Measurements from ENCODE around the gene ZNF200.

Gene ZNF200

DNA sequence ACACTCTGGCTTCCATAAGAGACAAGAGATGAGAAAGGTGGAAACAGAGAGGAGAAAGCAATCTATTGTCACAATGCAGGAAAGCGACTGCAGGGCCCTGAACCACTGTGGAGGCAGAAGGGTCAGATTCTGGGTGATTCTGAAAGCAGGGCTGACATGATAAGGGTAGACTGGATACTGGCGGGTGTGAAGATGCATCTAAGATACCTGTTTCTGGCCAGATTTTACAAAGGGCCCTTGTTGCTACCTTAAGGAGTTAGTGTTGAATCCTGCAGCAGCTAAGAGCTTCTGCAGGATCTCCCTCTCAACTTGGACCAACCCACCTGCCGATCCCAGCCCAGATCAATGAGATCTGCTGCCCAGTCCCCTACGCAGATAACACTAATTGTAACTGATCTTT is 27.6 kb upstream of the ZNF200 start:
- DNase-seq (ENCODE audit: low read depth): no peak
- TF ChIP-seq, protein P1, sequence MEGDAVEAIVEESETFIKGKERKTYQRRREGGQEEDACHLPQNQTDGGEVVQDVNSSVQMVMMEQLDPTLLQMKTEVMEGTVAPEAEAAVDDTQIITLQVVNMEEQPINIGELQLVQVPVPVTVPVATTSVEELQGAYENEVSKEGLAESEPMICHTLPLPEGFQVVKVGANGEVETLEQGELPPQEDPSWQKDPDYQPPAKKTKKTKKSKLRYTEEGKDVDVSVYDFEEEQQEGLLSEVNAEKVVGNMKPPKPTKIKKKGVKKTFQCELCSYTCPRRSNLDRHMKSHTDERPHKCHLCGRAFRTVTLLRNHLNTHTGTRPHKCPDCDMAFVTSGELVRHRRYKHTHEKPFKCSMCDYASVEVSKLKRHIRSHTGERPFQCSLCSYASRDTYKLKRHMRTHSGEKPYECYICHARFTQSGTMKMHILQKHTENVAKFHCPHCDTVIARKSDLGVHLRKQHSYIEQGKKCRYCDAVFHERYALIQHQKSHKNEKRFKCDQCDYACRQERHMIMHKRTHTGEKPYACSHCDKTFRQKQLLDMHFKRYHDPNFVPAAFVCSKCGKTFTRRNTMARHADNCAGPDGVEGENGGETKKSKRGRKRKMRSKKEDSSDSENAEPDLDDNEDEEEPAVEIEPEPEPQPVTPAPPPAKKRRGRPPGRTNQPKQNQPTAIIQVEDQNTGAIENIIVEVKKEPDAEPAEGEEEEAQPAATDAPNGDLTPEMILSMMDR (IDR thresholded peaks at IDR 0.05; ENCODE audit: low read depth, low read length, missing control alignments): no peak
- no peak overlapping the region for H3K4me3 ChIP-seq (ENCODE audit: low read depth, low read length)

DNA sequence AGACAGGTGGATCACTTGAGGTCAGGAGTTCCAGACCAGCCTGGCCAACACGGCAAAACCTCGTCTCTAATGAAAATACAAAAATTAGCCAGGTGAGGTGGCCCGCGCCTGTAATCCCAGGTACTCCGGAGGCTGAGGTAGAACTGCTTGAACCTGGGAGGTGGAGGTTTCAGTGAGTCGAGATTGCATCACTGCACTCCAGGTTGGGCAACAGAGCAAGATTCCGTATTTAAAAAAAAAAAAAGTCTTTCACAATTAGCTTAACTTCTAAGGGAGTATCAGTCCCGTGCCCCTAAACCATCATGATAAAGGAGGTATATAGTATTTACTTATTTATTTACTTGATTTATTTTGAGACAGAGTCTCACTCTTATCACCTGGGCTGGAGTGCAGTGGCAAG is 24.9 kb upstream of the ZNF200 start:
- no peak overlapping the region for H3K4me3 ChIP-seq (ENCODE audit: low read depth, low read length)
- no peak for DNase-seq (ENCODE audit: low read depth)
- TF ChIP-seq, protein P1 (IDR thresholded peaks at IDR 0.05; ENCODE audit: low read depth, low read length, missing control alignments): no peak

DNA sequence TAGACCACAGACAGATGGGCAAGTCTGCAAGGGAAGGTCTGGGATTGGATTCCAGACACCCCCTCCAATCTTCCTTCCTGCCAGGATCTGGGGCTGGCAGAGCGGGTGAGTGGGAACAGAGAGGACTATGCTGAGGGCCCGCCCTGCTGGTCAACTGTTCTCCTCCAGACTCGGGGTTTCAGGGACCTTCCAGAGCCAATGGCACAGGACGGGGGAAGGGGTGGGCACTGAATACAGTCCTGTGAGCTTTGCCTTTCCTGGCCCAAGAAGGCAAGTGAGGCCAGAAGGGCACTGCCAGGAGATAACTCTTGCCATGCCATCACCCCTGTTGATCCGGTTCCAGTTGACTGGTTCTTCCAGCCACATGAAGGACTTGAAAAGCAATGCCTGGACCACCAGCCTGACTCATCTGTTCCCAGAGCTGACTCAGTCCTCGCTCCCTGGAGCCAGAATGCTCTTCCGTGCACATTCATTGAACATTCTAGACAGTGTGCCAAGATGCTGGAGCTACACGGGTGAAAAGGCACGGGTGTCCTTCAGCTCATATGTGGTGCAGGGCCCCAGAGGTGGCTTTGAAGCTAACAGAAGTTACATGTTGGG is 22.0 kb upstream of the ZNF200 start:
- H3K4me3 ChIP-seq (ENCODE audit: low read depth, low read length): no peak overlapping the region
- DNase-seq (ENCODE audit: low read depth): no peak

DNA sequence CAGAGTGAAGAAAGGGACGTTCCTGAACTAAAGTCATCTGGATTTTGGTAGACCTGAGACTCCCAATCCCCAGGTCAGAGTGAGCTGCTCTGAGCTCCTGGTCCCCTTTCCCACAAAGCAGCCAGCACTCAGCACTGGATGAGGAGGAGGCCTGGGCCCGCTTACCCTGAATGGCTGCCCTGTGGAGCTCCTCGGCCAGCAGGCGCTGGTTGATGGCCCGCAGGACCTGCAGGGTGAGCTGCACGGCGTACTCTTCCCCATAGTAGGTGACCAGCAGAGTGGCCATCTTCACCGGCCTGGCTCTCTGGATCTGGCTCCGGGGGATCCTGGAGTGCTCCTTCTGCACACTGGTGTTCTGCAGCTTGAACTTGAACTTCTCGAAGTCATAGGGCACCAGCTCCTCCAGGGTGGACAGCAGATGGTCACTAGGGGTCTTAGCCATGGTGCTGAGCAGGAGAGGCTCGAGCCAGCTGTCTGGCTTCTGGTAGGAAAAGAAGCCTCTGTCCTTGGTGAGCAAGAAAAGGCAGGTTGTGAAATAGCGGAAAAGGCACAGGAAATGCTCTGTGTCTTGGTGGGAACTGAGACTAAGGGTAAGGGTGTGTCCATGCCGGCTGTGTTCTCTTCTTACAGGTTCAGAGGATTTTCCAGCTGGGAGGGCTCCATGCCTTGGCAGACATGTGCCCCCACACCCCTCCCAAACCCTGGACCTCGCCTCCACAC is 21.3 kb upstream of the ZNF200 start, which contains the start of gene MEFV:
Gene MEFV, minus strand, starts transcription at position 488 of the 720 bp plus-strand sequence. Its CDS starts 46 bp downstream, at position 442.
- no peak within 1 kb of the TSS for H3K4me3 ChIP-seq (ENCODE audit: low read depth, low read length)
- TF ChIP-seq, protein P1 (IDR thresholded peaks at IDR 0.05; ENCODE audit: low read depth, low read length, missing control alignments): no peak
- no peak for DNase-seq (ENCODE audit: low read depth)

More for the DNA sequence above, 22.0 kb upstream of the ZNF200 start:
- TF ChIP-seq, protein P1 (IDR thresholded peaks at IDR 0.05; ENCODE audit: low read depth, low read length, missing control alignments): no peak

DNA sequence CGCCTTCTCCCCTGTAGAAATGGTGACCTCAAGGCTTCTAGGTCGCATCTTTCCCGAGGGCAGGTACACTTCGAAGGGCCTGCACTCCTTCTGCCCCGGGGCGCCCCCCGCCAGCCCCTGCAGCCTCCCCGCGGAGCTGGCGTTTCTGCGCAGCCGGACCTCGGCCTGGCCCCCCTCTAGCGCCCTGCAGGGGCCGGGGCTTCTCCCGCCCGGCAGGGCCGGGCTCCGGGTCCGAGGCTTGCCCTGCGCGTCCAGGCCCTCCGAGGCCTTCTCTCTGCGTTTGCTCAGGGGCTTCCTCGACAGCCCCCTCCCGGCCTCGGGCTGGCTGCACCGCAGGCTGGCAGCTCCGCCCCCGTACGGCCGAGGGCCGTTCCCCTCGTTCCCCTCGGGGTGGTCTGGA is 19.4 kb upstream of the ZNF200 start:
- TF ChIP-seq, protein P1 (IDR thresholded peaks at IDR 0.05; ENCODE audit: low read depth, low read length, missing control alignments): no peak
- DNase-seq (ENCODE audit: low read depth): no peak
- H3K4me3 ChIP-seq (ENCODE audit: low read depth, low read length): no peak overlapping the region

DNA sequence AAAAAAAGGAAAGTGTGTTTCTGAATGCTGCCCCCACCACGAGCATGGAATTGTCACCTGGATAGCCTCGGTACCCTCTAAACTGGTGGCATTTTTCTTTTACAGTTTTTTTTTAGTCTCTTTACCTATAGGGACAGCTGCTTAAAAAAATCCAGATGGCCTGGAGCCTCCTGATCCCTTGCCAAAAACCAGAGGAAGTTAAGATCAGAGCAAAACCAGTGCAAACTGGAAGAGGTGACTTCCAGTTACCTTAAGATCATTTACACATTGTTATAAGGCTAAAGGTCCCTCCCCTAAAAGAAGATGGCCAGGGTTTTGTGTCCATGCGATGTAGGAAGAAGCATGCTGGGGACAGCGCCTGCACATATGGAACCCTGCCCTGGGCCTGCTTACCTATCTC is 18.0 kb upstream of the ZNF200 start:
- no peak for DNase-seq (ENCODE audit: low read depth)
- H3K4me3 ChIP-seq (ENCODE audit: low read depth, low read length): no peak overlapping the region
- TF ChIP-seq, protein P1 (IDR thresholded peaks at IDR 0.05; ENCODE audit: low read depth, low read length, missing control alignments): no peak
